Choroid plexus epithelial cell (primary cell): Measurements from ENCODE around the gene ANKRD12.

ENCODE experiments used
- DNase-seq: peaks from one replicate; pipeline ENCODE4 v3.0.0-alpha.2; 2010; ENCODE audit warnings: low read depth
- H3K4me3 ChIP-seq: 2 replicates; pipeline ENCODE4 v1.5.1; 2011; ENCODE audit warnings: low read depth, mild to moderate bottlenecking, control low read depth, low read length, moderate library complexity
- CTCF ChIP-seq: conservative IDR thresholded peaks from 2 replicates; pipeline ENCODE4 v1.5.1; 2011; ENCODE audit warnings: low read depth, mild to moderate bottlenecking, control low read depth, inconsistent platforms, low read length, moderate library complexity

The ANKRD12 gene

DNA sequence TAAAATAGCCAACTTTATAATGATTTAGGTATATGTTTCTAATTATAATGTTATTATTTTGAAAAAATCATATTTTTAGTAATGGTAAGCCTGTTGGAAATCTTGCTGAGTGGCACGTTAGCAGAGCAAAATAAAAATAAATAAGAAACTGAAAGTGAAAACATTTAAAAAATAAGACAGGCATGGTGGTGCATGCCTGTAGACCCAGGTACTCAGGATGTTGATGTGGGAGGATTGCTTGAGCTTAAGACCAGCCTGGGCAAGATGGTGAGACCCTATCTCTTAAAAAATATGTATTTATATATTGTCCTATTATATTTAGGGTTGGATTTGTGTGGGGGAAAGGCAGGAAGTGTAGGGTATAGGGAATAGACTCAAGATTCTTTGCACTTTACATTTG is 15.8 kb upstream of the ANKRD12 start:
- no peak for DNase-seq
- H3K4me3 ChIP-seq: no peak overlapping the region
- TF ChIP-seq CTCF: no peak

- no peak for TF ChIP-seq CTCF
- H3K4me3 ChIP-seq: no peak overlapping the region
- no peak for DNase-seq
These were observed 13.1 kb upstream of the ANKRD12 start for GRCh38 chr18:9123520-9123919.

- TF ChIP-seq CTCF: no peak
- no peak for DNase-seq
These were observed 11.8 kb upstream of the ANKRD12 start for GRCh38 chr18:9124824-9125223.

GRCh38 chr18:9126337-9126736 is 10.2 kb upstream of the ANKRD12 start:
- no peak for TF ChIP-seq CTCF
- DNase-seq: no peak
- no peak overlapping the region for H3K4me3 ChIP-seq

More at GRCh38 chr18:9124824-9125223, 11.8 kb upstream of the ANKRD12 start:
- H3K4me3 ChIP-seq: no peak overlapping the region

DNA sequence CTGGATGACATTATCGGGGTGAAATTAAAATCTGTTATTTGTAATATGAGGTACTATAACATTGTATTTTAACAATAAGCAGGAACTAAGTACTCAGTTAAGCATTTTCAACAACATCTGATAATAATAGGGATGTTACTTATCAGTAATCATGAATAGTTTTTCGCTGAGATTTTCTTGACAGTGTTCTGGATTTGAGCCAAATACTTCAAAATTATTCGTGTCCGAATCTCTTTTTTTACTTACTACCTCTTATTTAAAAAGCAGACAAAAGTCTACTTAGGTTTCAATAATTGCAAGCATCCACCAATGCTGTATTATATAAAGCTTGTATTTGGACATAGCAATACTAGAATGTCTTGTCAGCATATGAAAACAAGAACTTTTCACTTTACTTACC is 6.4 kb upstream of the ANKRD12 start:
- no peak for TF ChIP-seq CTCF
- H3K4me3 ChIP-seq: no peak overlapping the region
- DNase-seq: no peak

GRCh38 chr18:9130806-9131205 is 5.8 kb upstream of the ANKRD12 start:
- no peak overlapping the region for H3K4me3 ChIP-seq
- TF ChIP-seq CTCF: no peak
- peak; percentile 60 for DNase-seq

DNA sequence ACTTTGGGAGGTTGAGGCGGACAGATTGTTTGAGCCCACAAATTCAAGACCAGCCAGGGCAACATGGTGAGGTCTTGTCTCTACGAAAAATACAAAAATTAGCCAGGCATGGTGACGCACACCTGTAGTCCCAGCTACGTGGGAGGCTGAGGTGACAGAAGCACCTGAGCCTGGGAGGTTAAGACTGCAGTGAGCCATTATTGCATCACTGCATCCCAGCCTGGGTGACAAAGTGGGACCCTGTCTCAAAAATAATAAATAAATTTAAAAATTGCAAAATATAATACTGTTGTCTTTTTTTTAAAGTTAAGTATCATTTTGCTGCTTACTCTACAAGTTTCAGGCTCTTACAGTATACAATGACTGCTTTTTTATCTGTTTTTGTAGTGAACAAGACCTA is 4.0 kb upstream of the ANKRD12 start:
- DNase-seq: no peak
- TF ChIP-seq CTCF: no peak
- no peak overlapping the region for H3K4me3 ChIP-seq
